ENCODE results near the gene USP24. TPM values are rescaled to one million over a fixed set of nuclear protein-coding genes. Genes with fewer than 3 reads are reported as not detected.

USP24 gene
- total and polyA plus RNA-seq, 2 donors (not counting 3 experiments of a cell fraction or from before 2014, with no cell fraction given), result 8.2 to 30.0 TPM

GRCh38 chr1:55196433-55197035 is 18.6 kb downstream of the USP24 start:
- Histone ChIP-seq H3K27me3 (ENCODE audit: control insufficient read depth in 2 of 2, insufficient read depth in 2 of 2, low read length in 2 of 2) (no peaks in the 10 kb centered on the region), H3K4me3 (replicated peaks in 1 of 3; ENCODE audit: insufficient read depth in 1 of 3, low read depth in 1 of 3, low read length in 3 of 3) (no peak overlapping the region), H3K4me2 (ENCODE audit: insufficient read depth, low read length) (no peak overlapping the region), H4K20me1 (replicated peaks; ENCODE audit: control insufficient read depth, extremely low read depth, insufficient read depth, low read length) (peaks cover 9% of the 10 kb centered on the region), H3K4me1 (ENCODE audit: control insufficient read depth, extremely low read depth, insufficient read depth, low read length) (no peaks in the 10 kb centered on the region), H3K9me3 (replicated peaks; ENCODE audit: control insufficient read depth, insufficient read depth, low read length) (no peaks in the 10 kb centered on the region), H2AFZ (ENCODE audit: low read depth, low read length) (no peak overlapping the region), H3K27ac (ENCODE audit: insufficient read depth, low read depth, low read length) (no peak overlapping the region), H3K9me1 (replicated peaks; ENCODE audit: control insufficient read depth, extremely low read depth, insufficient read depth, low read length) (no peaks in the 10 kb centered on the region), H3K9ac (replicated peaks; ENCODE audit: extremely low read depth, insufficient read depth, low read length) (no peak overlapping the region), H3K36me3 (ENCODE audit: control insufficient read depth in 2 of 2, extremely low read depth in 1 of 2, insufficient read depth in 2 of 2, low read length in 2 of 2) (no peaks in the 10 kb centered on the region), H3K79me2 (ENCODE audit: control insufficient read depth, insufficient read depth, low read length) (peaks cover 16% of the 10 kb centered on the region)
- DNase-seq (ENCODE audit: low read depth, low spot score) (no peak), FAIRE-seq (peak; percentile 28)
- BruUV-seq (replicated peaks), result no TSS peak
- CTCF ChIA-PET, result interaction anchor here (1.3 kb wide), 1 partner anchor 13 kb away, joined by 4 read pairs; no protein-coding TSS in a partner anchor
- POLR2A ChIA-PET, result no interaction called here
- TF ChIP-seq POLR2AphosphoS5 (IDR thresholded peaks at IDR 0.05; ENCODE audit: insufficient read depth, low read depth, low read length) (no peak), MYC (IDR thresholded peaks at IDR 0.05; ENCODE audit: low read depth, low read length) (no peak), POLR2A (IDR thresholded peaks at IDR 0.05; ENCODE audit: low read depth, low read length) (no peak), CTCF (IDR thresholded peaks at IDR 0.05; ENCODE audit: extremely low read depth in 1 of 2, insufficient read depth in 1 of 2, low read depth in 1 of 2, low read length in 2 of 2) (no peak), EZH2 (IDR thresholded peaks at IDR 0.05; ENCODE audit: borderline replicate concordance, low read depth, low read length, severe bottlenecking) (no peak), JUN (IDR thresholded peaks at IDR 0.05; ENCODE audit: borderline replicate concordance, insufficient read depth, insufficient read length, low read depth) (no peak), FOS (IDR thresholded peaks at IDR 0.05; ENCODE audit: borderline replicate concordance, insufficient read depth, low read length) (no peak), GATA2 (IDR thresholded peaks at IDR 0.05; ENCODE audit: insufficient read depth, insufficient read length, low read depth, low read length) (no peak), MAX (IDR thresholded peaks at IDR 0.05; ENCODE audit: insufficient read depth, insufficient read length) (no peak)
- intact Hi-C loops (cut with micrococcal nuclease) (no loop called here), dilution Hi-C loops (cut with MboI; ENCODE audit: extremely low pct_ligation_motif_present, low sequenced_read_pairs) (no loop called here)

Data from endothelial cell of umbilical vein (primary cell).